ENCODE results near the gene TIMM8B.

Gene TIMM8B

GRCh38 chr11:112042161-112042960, 44.2 kb downstream of the TIMM8B start:
- H3K4me3 ChIP-seq, result no peak overlapping the region
- H3K9me3 ChIP-seq, result no peaks in the 10 kb centered on the region
- DNase-seq, result no peak
- no peaks in the 10 kb centered on the region for H3K27me3 ChIP-seq
- no peaks in the 10 kb centered on the region for H3K4me1 ChIP-seq
- H3K36me3 ChIP-seq, result peaks cover 55 to 75% (median 58%) of the 10 kb centered on the region in 3 donors
- no peak overlapping the region for H3K27ac ChIP-seq
- intact Hi-C loops (cut with DNase I; ENCODE audit: low total_unique reads), result no loop called here
- TF ChIP-seq CTCF (IDR thresholded peaks at IDR 0.05), result no peak

GRCh38 chr11:112037527-112037926, 49.0 kb downstream of the TIMM8B start:
- TF ChIP-seq CTCF (IDR thresholded peaks at IDR 0.05), result no peak
- H3K4me1 ChIP-seq, result no peaks in the 10 kb centered on the region
- intact Hi-C loops (cut with DNase I; ENCODE audit: low total_unique reads), result no loop called here
- no peak for DNase-seq
- no peaks in the 10 kb centered on the region for H3K27me3 ChIP-seq
- no peaks in the 10 kb centered on the region for H3K9me3 ChIP-seq
- H3K4me3 ChIP-seq, result no peak overlapping the region
- no peak overlapping the region for H3K27ac ChIP-seq
- peaks cover 54 to 68% (median 65%) of the 10 kb centered on the region in 3 donors for H3K36me3 ChIP-seq
